GM18499 (cell line): ENCODE results near the gene SULT1E1.
"Not testable (repeated sequence)": the region's sequence is repeated elsewhere in the genome, so short reads cannot be mapped to it uniquely, and the experiment has no call there.

Source experiments
- ATAC-seq: cut with Tn5 transposase; IDR thresholded peaks from one replicate; pipeline ENCODE4 v1.9.1; 2021; ENCODE audit warnings: moderate number of reproducible peaks; ENCODE audit not compliant: insufficient read depth, unreplicated experiment

SULT1E1 gene

DNA sequence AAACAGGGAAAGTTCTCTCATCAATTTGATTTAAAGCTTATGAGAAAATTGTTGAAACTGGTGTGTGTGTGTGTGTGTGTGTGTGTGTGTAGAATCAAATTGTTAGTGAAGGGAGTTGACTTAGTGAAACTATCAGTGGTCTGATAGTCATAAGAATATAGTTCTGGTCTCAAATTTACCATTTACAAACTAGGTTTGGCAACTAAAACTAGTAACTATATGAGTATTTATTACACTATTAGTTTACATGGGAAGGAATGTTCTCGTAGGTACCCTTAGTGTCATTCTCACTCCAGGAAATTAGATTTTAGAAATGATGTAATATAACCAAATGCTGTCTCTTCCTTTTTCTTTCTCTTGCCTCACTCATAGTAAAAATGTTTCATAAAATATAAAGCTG is 11.9 kb downstream of the SULT1E1 start:
- ATAC-seq: no peak

DNA sequence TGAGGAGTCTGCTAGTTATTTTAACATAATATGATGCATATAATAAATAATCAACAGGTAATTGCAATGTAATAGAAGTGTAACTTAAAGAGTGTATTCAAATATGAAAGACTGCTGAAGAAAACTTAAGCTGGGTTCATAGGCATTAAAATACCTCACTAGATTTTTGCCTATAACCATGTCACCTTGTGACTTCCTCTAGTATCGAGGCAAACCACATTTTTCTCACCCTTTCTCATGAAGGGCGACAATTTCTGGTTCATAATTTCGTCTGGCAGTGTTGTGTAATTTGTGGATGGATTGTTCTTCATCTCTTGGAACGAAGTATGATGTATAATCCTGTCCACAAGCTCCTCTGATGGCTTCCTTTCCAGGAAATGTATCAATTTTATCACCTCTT is 16.0 kb downstream of the SULT1E1 start:
- ATAC-seq: peak; percentile 63

GRCh38 chr4:69843301-69843700 is 16.6 kb downstream of the SULT1E1 start:
- no peak for ATAC-seq

DNA sequence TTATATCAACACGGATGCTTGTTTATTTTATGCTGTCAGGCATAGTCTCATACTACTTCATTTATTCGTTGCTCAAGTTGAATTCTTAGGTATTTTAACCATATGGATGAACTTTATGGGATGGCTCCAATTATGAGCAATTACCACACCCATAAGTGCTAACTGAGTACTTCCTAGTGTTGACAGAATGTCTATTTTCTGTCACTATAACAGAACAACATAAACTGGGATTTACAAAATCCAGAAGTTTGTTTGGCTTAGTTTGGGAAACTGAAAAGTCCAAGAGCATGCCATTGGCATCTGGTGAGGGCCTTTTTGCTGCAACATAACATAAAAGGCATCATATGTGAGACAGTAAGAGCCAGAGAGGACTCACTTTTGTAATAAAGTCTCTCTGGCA is 21.0 kb downstream of the SULT1E1 start:
- no peak for ATAC-seq

DNA sequence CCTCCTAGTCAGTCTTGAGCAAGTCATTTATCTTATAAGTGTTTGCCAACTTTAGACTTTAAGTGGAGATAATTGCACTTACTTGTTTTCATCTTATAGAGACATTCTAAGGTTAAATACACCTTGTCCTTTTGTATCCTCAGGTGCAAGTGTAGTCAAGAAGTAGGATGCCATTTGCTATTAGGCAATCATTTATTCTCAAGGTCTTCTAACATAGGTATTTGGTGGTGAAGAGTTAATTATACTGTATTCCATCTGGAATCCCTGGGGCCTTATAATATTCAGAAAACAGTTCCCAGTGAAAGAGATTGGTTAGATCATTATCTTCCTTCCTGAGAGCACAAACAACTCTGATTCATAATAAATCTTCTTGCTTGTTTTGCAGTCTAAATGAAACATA is 23.7 kb downstream of the SULT1E1 start:
- no peak for ATAC-seq

DNA sequence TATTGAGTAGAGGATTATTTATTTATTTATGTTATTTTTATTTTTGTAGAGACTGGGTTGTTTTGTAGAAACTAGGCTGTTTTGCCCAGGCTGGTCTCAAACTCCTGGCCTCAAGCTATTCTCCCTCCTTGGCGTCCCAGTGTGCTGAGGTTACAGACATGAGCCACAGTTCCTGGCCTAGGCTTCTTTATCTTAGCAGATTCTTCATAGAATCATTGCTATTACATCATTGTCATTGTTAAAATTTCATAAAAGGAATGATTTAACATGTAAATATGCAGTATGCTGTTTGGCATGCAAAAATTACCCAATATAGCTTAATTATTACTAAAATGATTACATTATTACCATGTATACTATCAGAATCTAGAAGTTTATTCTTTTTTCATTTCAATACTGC is 24.2 kb downstream of the SULT1E1 start:
- no peak for ATAC-seq

DNA sequence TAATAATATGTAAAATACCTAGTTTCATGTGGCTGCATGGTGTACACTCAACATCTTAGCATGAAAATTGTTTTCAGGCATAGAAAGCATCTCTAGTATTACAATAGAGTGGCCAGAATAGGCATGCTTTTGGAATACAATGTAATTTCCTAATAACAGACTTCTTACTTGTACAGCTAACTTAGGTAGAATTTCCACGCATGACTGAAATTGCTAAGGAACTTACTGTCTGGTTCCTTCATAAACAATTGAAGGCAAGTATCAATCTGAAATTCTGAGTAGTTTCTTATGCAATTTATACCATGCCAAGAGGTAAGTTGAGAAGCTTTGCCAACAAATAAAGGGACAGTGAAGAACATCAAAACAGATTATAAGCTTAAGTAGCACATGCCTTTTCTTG is 26.7 kb downstream of the SULT1E1 start:
- ATAC-seq: no peak

GRCh38 chr4:69832326-69833030 is 27.5 kb downstream of the SULT1E1 start:
- no peak for ATAC-seq

DNA sequence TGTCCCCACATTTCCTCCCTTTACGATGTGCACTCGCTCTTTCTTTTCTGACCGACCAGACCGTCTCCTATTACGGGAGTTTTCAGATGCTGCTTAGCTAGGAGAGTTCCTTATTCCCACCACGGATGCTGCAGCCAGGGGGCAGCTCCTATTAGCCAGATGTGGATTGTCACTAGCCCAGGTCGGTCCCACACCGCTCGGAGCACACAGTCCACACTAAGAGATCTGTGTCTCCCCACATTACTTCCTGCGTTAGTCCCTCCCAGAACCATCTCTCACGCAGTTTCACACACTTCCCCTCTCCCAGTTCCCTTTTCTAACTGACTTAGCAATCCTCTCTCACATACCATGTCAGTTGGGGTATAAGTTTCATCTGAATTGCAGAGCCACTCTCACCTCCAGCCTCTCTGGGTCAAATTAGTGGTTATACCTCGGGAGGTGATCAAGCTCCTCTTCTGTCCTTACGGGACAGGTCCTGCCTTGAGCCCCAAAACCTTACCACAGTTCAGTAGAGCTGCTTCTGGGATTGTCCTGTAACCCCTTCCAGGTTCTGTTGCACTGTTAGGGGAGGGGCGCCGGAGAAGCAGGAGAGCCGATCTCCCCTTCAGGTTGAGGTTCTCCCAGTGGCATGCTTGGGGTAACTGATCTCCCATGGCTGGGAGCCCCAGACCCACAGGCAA is 28.2 kb downstream of the SULT1E1 start:
- ATAC-seq: peak; percentile 99

- ATAC-seq: no peak
These were observed 28.7 kb downstream of the SULT1E1 start for GRCh38 chr4:69831270-69831627.

DNA sequence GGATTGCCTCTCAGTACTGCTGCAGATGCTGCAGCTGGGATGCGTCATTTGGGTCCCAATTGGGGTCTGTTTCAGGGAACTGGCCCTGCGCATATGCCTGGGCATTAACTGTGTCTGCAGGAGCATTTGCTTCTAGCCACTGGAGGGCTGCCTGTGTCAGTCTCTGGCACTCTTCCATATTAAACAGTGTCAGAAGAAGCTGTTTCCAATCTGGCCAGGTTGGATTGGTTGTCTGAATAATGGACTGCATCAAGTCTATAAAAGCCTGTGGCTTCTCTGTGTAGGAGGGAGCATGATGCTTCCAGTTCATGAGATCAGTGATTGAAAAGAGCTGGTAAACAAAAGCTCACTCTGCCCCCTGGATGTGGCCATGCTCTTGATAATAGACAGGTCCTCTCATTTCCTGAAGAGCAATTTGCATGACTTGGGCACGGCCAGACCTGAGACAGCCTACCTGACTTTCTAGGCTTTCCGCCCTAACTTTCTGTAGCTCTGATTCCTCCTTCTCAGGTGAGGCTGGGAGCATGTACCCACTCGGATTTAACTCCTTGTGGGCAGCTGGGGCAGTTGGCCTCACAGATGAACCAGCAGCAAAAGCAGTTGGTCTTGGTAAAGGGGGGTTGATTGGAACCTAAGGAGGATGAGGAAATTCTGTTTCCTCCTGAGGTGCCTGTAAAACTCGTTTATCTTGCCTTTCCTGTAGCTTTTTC is 29.2 kb downstream of the SULT1E1 start:
- ATAC-seq: no peak

- ATAC-seq: no peak
These were observed 29.8 kb downstream of the SULT1E1 start for GRCh38 chr4:69830192-69830559.

GRCh38 chr4:69829678-69830077 is 30.3 kb downstream of the SULT1E1 start:
- ATAC-seq: no peak

DNA sequence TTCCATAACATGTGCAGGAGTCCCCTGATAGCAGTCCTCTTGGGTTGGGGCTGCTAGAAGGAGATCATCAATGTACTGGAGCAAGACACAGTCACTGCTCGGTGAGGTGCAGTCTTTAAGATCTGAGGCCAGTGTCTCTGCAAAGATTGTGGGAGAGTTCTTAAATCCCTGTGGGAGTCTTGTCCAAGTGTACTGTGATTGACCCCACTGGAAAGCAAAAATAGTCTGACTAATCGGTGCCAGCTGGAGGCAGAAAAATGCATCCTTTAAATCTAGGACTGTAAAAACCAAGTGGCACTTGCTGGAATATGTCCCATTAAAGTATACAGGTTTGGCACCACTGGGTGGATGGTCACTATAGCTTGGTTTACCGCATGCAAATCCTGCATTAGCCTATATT is 31.1 kb downstream of the SULT1E1 start:
- no peak for ATAC-seq

DNA sequence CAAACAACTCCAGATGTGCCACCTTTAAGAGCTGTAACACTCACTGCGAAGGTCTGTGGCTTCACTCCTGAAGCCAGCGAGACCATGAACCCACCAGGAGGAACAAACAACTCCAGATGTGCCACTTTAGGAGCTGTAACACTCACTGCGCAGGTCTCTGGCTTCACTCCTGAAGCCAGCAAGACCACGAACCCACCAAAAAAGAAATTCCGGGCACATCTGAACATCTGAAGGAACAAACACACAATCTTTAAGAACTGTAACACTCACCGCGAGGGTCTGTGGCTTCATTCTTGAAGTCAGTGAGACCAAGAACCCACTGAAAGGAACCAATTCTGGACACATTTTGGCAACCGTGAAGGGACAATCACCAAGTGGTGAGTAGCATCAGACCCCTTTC is 34.9 kb downstream of the SULT1E1 start:
- ATAC-seq: not testable (repeated sequence)

DNA sequence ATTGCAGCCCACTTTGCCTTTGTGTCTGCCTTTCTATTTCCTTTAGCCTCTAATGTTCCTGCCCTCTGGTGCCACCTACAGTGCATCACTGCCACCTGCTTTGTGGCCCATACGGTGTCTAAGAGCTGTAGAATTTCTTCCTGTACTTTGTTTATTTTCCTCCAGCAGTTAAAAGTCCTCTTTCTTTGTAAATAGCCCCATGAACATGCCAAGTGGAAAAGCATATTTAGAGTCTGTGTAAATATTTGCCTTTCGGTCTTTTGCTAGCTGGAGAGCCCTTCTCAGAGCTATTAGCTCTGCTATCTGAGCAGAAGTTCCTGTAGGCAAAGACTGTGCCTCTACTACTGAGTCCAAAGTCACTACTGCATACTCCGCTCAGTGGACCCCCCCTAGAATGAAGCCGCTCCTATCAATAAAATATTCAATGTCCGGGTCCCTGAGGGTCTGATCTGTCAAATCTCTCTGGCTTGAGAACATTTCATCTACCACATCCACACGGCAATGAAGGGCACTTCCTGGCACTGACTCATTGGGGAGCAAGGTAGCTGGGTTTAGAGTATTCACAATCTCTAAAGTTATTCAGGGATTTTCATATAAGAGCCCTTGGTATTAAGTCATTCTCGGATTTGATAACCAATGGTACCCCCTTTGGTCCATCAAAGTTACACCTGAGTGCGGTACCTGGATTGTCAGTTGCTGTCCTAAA is 36.3 kb downstream of the SULT1E1 start:
- ATAC-seq: peak; percentile 77

GRCh38 chr4:69823048-69823447 is 36.9 kb downstream of the SULT1E1 start:
- no peak for ATAC-seq

DNA sequence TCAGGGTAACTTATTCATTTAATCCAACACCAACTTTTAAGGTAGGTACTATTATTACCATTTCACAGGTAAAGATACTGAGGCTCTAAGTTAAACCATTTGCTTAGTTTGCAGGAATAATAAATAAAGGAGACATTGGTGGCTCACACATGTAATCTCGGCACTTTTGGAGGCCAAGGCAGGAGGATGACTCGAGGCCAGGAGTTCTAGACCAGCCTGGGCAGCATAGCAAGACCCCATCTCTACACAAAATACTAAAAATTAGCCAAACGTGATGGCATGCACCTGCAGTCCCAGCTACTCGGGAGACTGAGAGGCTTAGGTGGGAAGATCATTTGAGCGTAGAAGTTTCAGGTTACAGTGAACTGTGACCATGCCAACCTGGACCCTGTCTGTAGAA is 37.7 kb downstream of the SULT1E1 start:
- ATAC-seq: no peak

- ATAC-seq: no peak
These were observed 41.8 kb downstream of the SULT1E1 start for GRCh38 chr4:69818060-69818639.

GRCh38 chr4:69816236-69816635 is 43.7 kb downstream of the SULT1E1 start:
- no peak for ATAC-seq

DNA sequence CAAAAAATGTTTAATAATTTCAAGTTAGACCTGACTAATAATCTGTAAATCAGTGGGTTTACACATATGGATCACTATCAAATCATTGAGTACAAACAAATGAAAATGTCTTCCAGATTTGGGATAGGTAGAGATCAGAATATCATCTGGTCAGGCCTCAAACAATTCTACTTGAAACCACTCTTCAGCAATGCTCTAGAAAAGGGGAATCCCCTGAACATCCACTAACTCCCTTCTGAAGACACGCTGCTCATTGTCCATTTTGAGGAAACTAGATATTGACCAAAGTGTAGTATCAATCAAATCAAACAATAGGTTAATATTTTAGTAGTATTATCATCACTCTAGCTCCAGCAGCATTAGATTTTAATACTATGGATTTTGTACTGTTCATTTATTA is 46.3 kb downstream of the SULT1E1 start:
- no peak for ATAC-seq
